GM12878 (cell line): ENCODE measurements around the gene IFI30. TPM values are rescaled to one million over a fixed set of nuclear protein-coding genes. Genes with fewer than 3 reads are reported as not detected.
A peak's percentile ranks its signal among the peaks of the same experiment; 100 is the strongest.

Source experiments
- ATAC-seq: fragments of 200-7000 bp; cut with Tn5 transposase; 3 replicates; pipeline ENCODE4 v1.9.1; 2020; ENCODE audit warnings: mild to moderate bottlenecking, moderate library complexity
- BruUV-seq: library from RNA; stranded (reverse); fragments of 400-500 nt; replicated peaks from 2 replicates; lab custom pipeline; 2021; lab: Mats Ljungman, UMichigan
- CTCF ChIA-PET: fragments of 300-600 bp; sonication (Branson Sonifier 250); formaldehyde crosslinking; extraction: SDS; loops from one replicate; lab custom pipeline; 2021; ENCODE audit warnings: inconsistent platforms; lab: Yijun Ruan, JAX
- POLR2A ChIA-PET: fragments of 350-600 bp; formaldehyde crosslinking; extraction: SDS; loops from one replicate; lab custom pipeline; 2021; ENCODE audit warnings: inconsistent platforms; lab: Charles Lee
- RAD21 ChIA-PET: fragments of 300-600 bp; sonication (Branson Sonifier 250); formaldehyde crosslinking; loops from one replicate; lab custom pipeline; 2023; ENCODE audit warnings: antibody characterized with exemption; ENCODE audit not compliant: unreplicated experiment; lab: Charles Lee
- SMC1A ChIA-PET: fragments of 300-600 bp; sonication (Branson Sonifier 250); formaldehyde crosslinking; loops from one replicate; lab custom pipeline; 2023; ENCODE audit not compliant: unreplicated experiment, uncharacterized antibody; lab: Charles Lee
- DNase-seq: peaks from one replicate; pipeline ENCODE4 v3.0.0-alpha.2; 2011; ENCODE audit warnings: low read depth, low spot score
- FAIRE-seq: peaks from 3 replicates; lab custom pipeline; 2011; peaks lifted over from hg19 to GRCh38; lab: Jason Lieb, UNC
- H2AFZ ChIP-seq: 2 replicates; pipeline ENCODE4 v1.6.0; 2011; ENCODE audit warnings: low read depth, low read length, control low read depth; ENCODE audit not compliant: control insufficient read depth
- H3K27ac ChIP-seq: 2 replicates; pipeline ENCODE4 v1.5.1; 2011; ENCODE audit warnings: control low read depth; ENCODE audit not compliant: control insufficient read depth, insufficient read depth
- H3K27me3 ChIP-seq, 2 experiments: replicated peaks in 1 of 2; 2 replicates each; pipeline versions ENCODE4 v1.6.0 to v1.6.1; 2011; ENCODE audit warnings: low read length in 1 of 2; ENCODE audit not compliant: control insufficient read depth in 2 of 2, insufficient read depth in 2 of 2
- H3K36me3 ChIP-seq, 2 experiments: 2 replicates each; pipeline ENCODE4 v1.5.1; 2011; ENCODE audit warnings: low read length in 1 of 2; ENCODE audit not compliant: control insufficient read depth in 2 of 2, insufficient read depth in 2 of 2
- H3K4me1 ChIP-seq: 2 replicates; pipeline ENCODE4 v1.6.1; 2011; ENCODE audit warnings: mild to moderate bottlenecking, low read length, moderate library complexity, mixed read lengths; ENCODE audit not compliant: control insufficient read depth, insufficient read depth
- H3K4me2 ChIP-seq: 2 replicates; pipeline ENCODE4 v1.6.0; 2011; ENCODE audit warnings: control low read depth; ENCODE audit not compliant: control insufficient read depth, insufficient read depth
- H3K4me3 ChIP-seq: fragments of 200-600 bp; sonication (generic); 2 replicates; pipeline ENCODE4 v1.5.1; 2016
- H3K79me2 ChIP-seq: 2 replicates; pipeline ENCODE4 v1.6.0; 2011; ENCODE audit warnings: low read length; ENCODE audit not compliant: control insufficient read depth, insufficient read depth
- H3K9ac ChIP-seq: 2 replicates; pipeline ENCODE4 v1.8.0; 2011; ENCODE audit warnings: low read length, control low read depth, mixed read lengths; ENCODE audit not compliant: control insufficient read depth, insufficient read depth
- H3K9me3 ChIP-seq: replicated peaks from 3 replicates; pipeline ENCODE4 v1.5.1; 2011; ENCODE audit warnings: mild to moderate bottlenecking, low read length; ENCODE audit not compliant: control insufficient read depth, insufficient read depth
- H4K20me1 ChIP-seq: 2 replicates; pipeline ENCODE4 v1.6.0; 2011; ENCODE audit not compliant: control insufficient read depth, insufficient read depth
- ATF7 ChIP-seq: fragments of 450-650 bp; IDR thresholded peaks from 2 replicates; pipeline ENCODE4 v1.6.1; 2016; ENCODE audit warnings: low read depth, mild to moderate bottlenecking
- BHLHE40 ChIP-seq, 2 experiments: fragments of 450-650 bp in 1 of 2; IDR thresholded peaks; 2 replicates each; pipeline ENCODE4 v1.6.1; 2011 to 2017; ENCODE audit warnings: low read depth in 2 of 2, borderline replicate concordance in 1 of 2, improper control_type of control experiment in 1 of 2, low read length in 1 of 2, mild to moderate bottlenecking in 1 of 2
- CHD2 ChIP-seq: IDR thresholded peaks from 2 replicates; pipeline ENCODE4 v1.6.1; 2011; ENCODE audit warnings: low read depth, low read length, improper control_type of control experiment, borderline replicate concordance
- IKZF2 ChIP-seq, 2 experiments: fragments of 450-650 bp; IDR thresholded peaks; 2 replicates each; pipeline ENCODE4 v1.6.1; 2017; ENCODE audit warnings: mild to moderate bottlenecking in 2 of 2, moderate library complexity in 2 of 2
- LARP7 ChIP-seq: fragments of 450-650 bp; IDR thresholded peaks from 2 replicates; pipeline ENCODE4 v1.6.1; 2017; ENCODE audit warnings: mild to moderate bottlenecking
- NR2C2 ChIP-seq: IDR thresholded peaks from 2 replicates; pipeline ENCODE4 v1.6.1; 2011; ENCODE audit warnings: borderline replicate concordance, low read depth; ENCODE audit not compliant: control insufficient read depth, insufficient read length
- PRDM15 ChIP-seq: fragments of 450-650 bp; formaldehyde crosslinking; IDR thresholded peaks from 2 replicates; pipeline ENCODE4 v1.4.0; 2020; ENCODE audit warnings: mild to moderate bottlenecking, moderate library complexity
- SUZ12 ChIP-seq: fragments of 200-600 bp; sonication (generic); IDR thresholded peaks from one replicate; pipeline ENCODE4 v1.6.1; 2018; ENCODE audit warnings: antibody characterized with exemption, mild to moderate bottlenecking; ENCODE audit not compliant: unreplicated experiment
- TBL1XR1 ChIP-seq: IDR thresholded peaks from 2 replicates; pipeline ENCODE4 v1.6.1; 2012; ENCODE audit warnings: low read depth, low read length, improper control_type of control experiment
- TCF12 ChIP-seq: IDR thresholded peaks from 2 replicates; pipeline ENCODE4 v1.6.1; 2011; ENCODE audit warnings: low read depth, mild to moderate bottlenecking, low read length
- ZBTB4 ChIP-seq: fragments of 450-650 bp; formaldehyde crosslinking; IDR thresholded peaks from 2 replicates; pipeline ENCODE4 v1.4.0; 2022; ENCODE audit warnings: mild to moderate bottlenecking, moderate library complexity
- ZNF207 ChIP-seq: fragments of 450-650 bp; IDR thresholded peaks from 2 replicates; pipeline ENCODE4 v1.6.1; 2014; ENCODE audit warnings: antibody characterized with exemption, mild to moderate bottlenecking, borderline replicate concordance
- ZNF24 ChIP-seq: fragments of 450-650 bp; IDR thresholded peaks from 2 replicates; pipeline ENCODE4 v1.6.1; 2017; ENCODE audit warnings: antibody characterized with exemption, mild to moderate bottlenecking
- ZSCAN29 ChIP-seq: fragments of 450-650 bp; IDR thresholded peaks from 2 replicates; pipeline ENCODE4 v1.6.1; 2017; ENCODE audit warnings: mild to moderate bottlenecking, moderate library complexity
- whole genome bisulfite sequencing: methylation state at CpG from one replicate; pipeline ENCODE4 v1.1.6; 2016; ENCODE audit warnings: low lambda C conversion rate; ENCODE audit not compliant: insufficient replicate concordance, insufficient coverage; ENCODE audit errors: missing lambda C conversion rate; 5-methylcytosine and 5-hydroxymethylcytosine counted together
- in situ Hi-C: fragments of 300-500 bp; cut with MboI; formaldehyde crosslinking; loops from 9 replicates; pipeline ENCODE4 v1.14.3; 2018; ENCODE audit warnings: mixed read lengths
- intact Hi-C: fragments of 100-400 bp; cut with micrococcal nuclease; formaldehyde crosslinking; loops from one replicate; pipeline ENCODE4 v1.14.2; 2022; ENCODE audit not compliant: unreplicated experiment
- polyA plus RNA-seq, 11 experiments: library from polyadenylated mRNA; depleted of rRNA in 4 of 11; unstranded in 6 of 11; stranded (reverse) in 5 of 11; fragments of >200 nt; fragmentation: Nextera tagmentation in 4 of 11; fragmentation: Illumina TruSeq in 1 of 11; extraction: Ambion mirVana in 4 of 11; extraction: Trizol in 1 of 11; gene quantifications; 1 replicate in 1 of 11; 2 replicates in 10 of 11; pipeline versions ENCODE4 v1.2.1 to v1.2.3, GENCODE V29; 2011 to 2016; ENCODE audit warnings: inconsistent platforms in 2 of 11, missing spikeins in 2 of 11, low read depth in 1 of 11
- total RNA-seq, 4 experiments: library from RNA; depleted of rRNA in 3 of 4; stranded (reverse); fragments of >200 nt in 3 of 4; fragmentation: Illumina TruSeq in 1 of 4; extraction: Trizol in 1 of 4; gene quantifications; 2 replicates each; pipeline versions ENCODE4 v1.2.1 to v1.2.3, GENCODE V29; 2013 to 2021

The IFI30 gene
- total and polyA plus RNA-seq, 10 of the 15 experiments (the other 5 are each of a cell fraction or from before 2014, with no cell fraction given): 221 to 1,112 (median 451) TPM

- TF ChIP-seq NR2C2 (no peak), CHD2 (no peak)
Measured at GRCh38 chr19:18152442-18152816, 21.2 kb upstream of the IFI30 start (continued).

GRCh38 chr19:18152817-18153555 lies 20.6 kb upstream of the IFI30 start, which contains the start of gene PIK3R2:
PIK3R2 (plus strand) TSS chr19:18153163; CDS start chr19:18155880, 2,717 bp downstream.
- FAIRE-seq (no peak), DNase-seq (peak; percentile 88), ATAC-seq (peak; percentile 93)
- Histone ChIP-seq H3K4me1 (peaks cover 15% of the 10 kb centered on the region), H3K79me2 (peaks cover 11% of the 10 kb centered on the region), H3K36me3 (peaks cover 2 to 6% of the 10 kb centered on the region in 2 experiments; a peak in 3 of 4 replicates), H3K27me3 (no peaks in the 10 kb centered on the region), H2AFZ (peak within 1 kb of the TSS; percentile 92), H3K27ac (peak within 1 kb of the TSS; percentile 88), H3K9me3 (no peaks in the 10 kb centered on the region), H3K9ac (peak within 1 kb of the TSS; percentile 79), H4K20me1 (no peaks in the 10 kb centered on the region), H3K4me2 (peak within 1 kb of the TSS; percentile 99), H3K4me3 (peak within 1 kb of the TSS; percentile 84)
- SMC1A ChIA-PET: interaction anchor here (0.9 to 2.3 kb wide), 11 partner anchors 8 to 91 kb away, joined by 3 to 7 read pairs (median 4); no protein-coding TSS in a partner anchor
- intact Hi-C loops (loop anchor here (1.0 to 2.0 kb wide), 2 partner anchors 20 to 40 kb away; partner anchors contain the start of gene IFI30), in situ Hi-C loops (no loop called here)
- BruUV-seq: no TSS peak
- under 1% methylated on average over 77 of the region's 86 CpGs for whole genome bisulfite sequencing
- CTCF ChIA-PET: interaction anchor here (0.5 to 3.0 kb wide), 18 partner anchors 8 to 145 kb away, joined by 3 to 48 read pairs (median 4); partner anchors contain the start of gene MAST3
- POLR2A ChIA-PET: interaction anchor here (0.5 to 1.9 kb wide), 10 partner anchors 11 to 71 kb away, joined by 3 to 11 read pairs (median 5); no protein-coding TSS in a partner anchor
- RAD21 ChIA-PET: interaction anchor here (0.6 to 1.8 kb wide), 12 partner anchors 15 to 90 kb away, joined by 3 to 9 read pairs (median 4); partner anchors contain the start of genes IL12RB1, MAST3 and RAB3A
- TF ChIP-seq LARP7 (peak; percentile 97), BHLHE40 (IDR thresholded peaks at IDR 0.05; ENCODE audit: borderline replicate concordance in 1 of 2, low read depth in 2 of 2, low read length in 1 of 2) (peak in 1 of 2 experiments; percentile 85; a peak in 2 of 4 replicates), PRDM15 (no peak), TCF12 (no peak), IKZF2 (IDR thresholded peaks at IDR 0.05) (peak in 1 of 2 experiments; percentile 20; a peak in 1 of 4 replicates), ZNF24 (peak; percentile 76), TBL1XR1 (peak; percentile 80; the same call in 1 of the 2 replicates), ZSCAN29 (peak; percentile 76), ZBTB4 (CRISPR knock-in tag) (no peak), SUZ12 (no peak), ATF7 (no peak), ZNF207 (no peak; the same call in 1 of the 2 replicates)
